Kidney (tissue), 14 donors: ENCODE measurements around the gene GATAD2B. TPM values are rescaled to one million over a fixed set of nuclear protein-coding genes. Genes with fewer than 3 reads are reported as not detected.

ENCODE experiments used
- DNase-seq, 5 donors: peaks; one replicate each; pipeline ENCODE4 v3.0.0-alpha.2; 2013 to 2020
- FAIRE-seq: peaks from 2 replicates; lab custom pipeline; 2012; peaks lifted over from hg19 to GRCh38; lab: Jason Lieb, UNC
- H3K27ac ChIP-seq, 2 donors: one replicate each; pipeline ENCODE4 v1.7.0; 2013; ENCODE audit warnings: low read depth in 2 of 2, low read length in 2 of 2, inconsistent platforms in 1 of 2
- H3K27me3 ChIP-seq: one replicate; pipeline ENCODE4 v1.7.1; 2013; ENCODE audit warnings: low read length, inconsistent platforms; ENCODE audit not compliant: control insufficient read depth, insufficient read depth
- H3K36me3 ChIP-seq, 3 donors: one replicate each; pipeline versions ENCODE4 v1.7.0 to v1.7.1; 2013; ENCODE audit warnings: low read length in 3 of 3, control low read depth in 1 of 3, inconsistent platforms in 1 of 3; ENCODE audit not compliant: insufficient read depth in 3 of 3, control insufficient read depth in 2 of 3
- H3K4me1 ChIP-seq, 3 donors: one replicate each; pipeline versions ENCODE4 v1.7.0 to v1.7.1; 2013; ENCODE audit warnings: low read length in 3 of 3, inconsistent platforms in 1 of 3, low read depth in 1 of 3; ENCODE audit not compliant: control insufficient read depth in 2 of 3, insufficient read depth in 2 of 3
- H3K4me3 ChIP-seq, 3 donors: one replicate each; pipeline versions ENCODE4 v1.7.0 to v1.8.1; 2013; ENCODE audit warnings: low read length in 3 of 3, control low read depth in 1 of 3, inconsistent platforms in 1 of 3
- H3K9ac ChIP-seq, 3 donors: one replicate each; pipeline versions ENCODE4 v1.7.0 to v1.7.1; 2013; ENCODE audit warnings: low read length in 3 of 3, control low read depth in 1 of 3, inconsistent platforms in 1 of 3
- H3K9me3 ChIP-seq, 3 donors: one replicate each; pipeline versions ENCODE4 v1.7.0 to v1.7.1; 2013; ENCODE audit warnings: low read length in 3 of 3, control low read depth in 1 of 3, inconsistent platforms in 1 of 3; ENCODE audit not compliant: control insufficient read depth in 2 of 3, insufficient read depth in 1 of 3
- CTCF ChIP-seq: IDR thresholded peaks from 3 replicates; pipeline ENCODE4 v1.5.1; 2012; ENCODE audit warnings: mild to moderate bottlenecking, moderate library complexity, borderline replicate concordance; ENCODE audit not compliant: insufficient read depth; ENCODE audit errors: extremely low read depth
- intact Hi-C: fragments of 100-400 bp; cut with DNase I; formaldehyde crosslinking; loops from one replicate; pipeline ENCODE4 v1.11.1; 2022
- polyA plus RNA-seq: library from polyadenylated mRNA; stranded (reverse); fragments of 350-450 nt; fragmentation: Illumina TruSeq; extraction: RNeasy Lipid Tissue Mini Kit (QIAGEN cat#74804); gene quantifications from one replicate; pipeline ENCODE4 v1.2.3, GENCODE V29; 2014; ENCODE audit warnings: low read depth, low replicate concordance; ENCODE audit not compliant: insufficient read depth
- total RNA-seq: library from RNA; stranded (reverse); fragmentation: NEBNext Ultra II Directional; extraction: Animal tissue kit (Norgen Biotek cat#: 25700); gene quantifications from one replicate; pipeline ENCODE4 v1.2.1, GENCODE V29; 2021
- donor health status: control.
- donor health status: control.
- donor health status: control.
- donor health status: control.
- donor health status: control.
- donor health status: DM: yes; HTN: yes; CAD: no.
- donor health status: Normal renal cell carcinoma (clear cell type).

GATAD2B gene
- total and polyA plus RNA-seq, 2 donors from 2014 or later, result 3.6 to 49.0 TPM

- Histone ChIP-seq H3K4me1 (peaks cover 0 to 16% (median 3%) of the 10 kb centered on the region in 3 donors), H3K27ac (no peak overlapping the region), H3K4me3 (no peak overlapping the region), H3K36me3 (peaks cover 6 to 26% (median 11%) of the 10 kb centered on the region in 3 donors), H3K27me3 (no peaks in the 10 kb centered on the region), H3K9ac (no peak overlapping the region), H3K9me3 (no peaks in the 10 kb centered on the region)
- intact Hi-C loops, result no loop called here
- FAIRE-seq (no peak), DNase-seq (peak in 2 of 5 donors; percentile 27 to 69)
- no peak for TF ChIP-seq CTCF
Measured at GRCh38 chr1:153941826-153942725, 19.3 kb upstream of the GATAD2B start.

GRCh38 chr1:153940756-153941155 lies 18.0 kb upstream of the GATAD2B start:
- Histone ChIP-seq H3K4me3 (no peak overlapping the region), H3K27me3 (no peaks in the 10 kb centered on the region), H3K9ac (no peak overlapping the region), H3K4me1 (peaks cover 0 to 13% (median 3%) of the 10 kb centered on the region in 3 donors), H3K36me3 (peaks cover 6 to 38% (median 23%) of the 10 kb centered on the region in 3 donors), H3K27ac (no peak overlapping the region), H3K9me3 (no peaks in the 10 kb centered on the region)
- TF ChIP-seq CTCF, result no peak
- intact Hi-C loops, result no loop called here
- no peak for FAIRE-seq
- peak in 1 of 5 donors; percentile 68 for DNase-seq

- DNase-seq (peak in 1 of 5 donors; percentile 24), FAIRE-seq (no peak)
- Histone ChIP-seq H3K4me3 (no peak overlapping the region), H3K27me3 (no peaks in the 10 kb centered on the region), H3K4me1 (peaks cover 0 to 3% (median 3%) of the 10 kb centered on the region in 3 donors), H3K9ac (no peak overlapping the region), H3K27ac (no peak overlapping the region), H3K9me3 (no peaks in the 10 kb centered on the region), H3K36me3 (peaks cover 6 to 45% (median 27%) of the 10 kb centered on the region in 3 donors)
- intact Hi-C loops, result no loop called here
- TF ChIP-seq CTCF, result no peak
Measured at GRCh38 chr1:153939476-153939875, 16.7 kb upstream of the GATAD2B start.
